Chondrocyte (in vitro differentiated cells): ENCODE data around the gene RPP25L. TPM values are rescaled to one million over a fixed set of nuclear protein-coding genes. Genes with fewer than 3 reads are reported as not detected.

Source experiments
- DNase-seq: peaks from one replicate; pipeline ENCODE4 v3.0.0; 2021; ENCODE audit warnings: mixed read lengths, low spot score
- H3K27ac Mint-ChIP-seq: one replicate; pipeline ENCODE4 v1.8.0; 2021; ENCODE audit warnings: mild to moderate bottlenecking, moderate library complexity, mixed read lengths; ENCODE audit not compliant: unreplicated experiment
- H3K27me3 Mint-ChIP-seq: 2 replicates; pipeline ENCODE4 v1.8.0; 2021; ENCODE audit warnings: low read depth, mixed read lengths
- H3K36me3 Mint-ChIP-seq: 2 replicates; pipeline ENCODE4 v1.8.0; 2021; ENCODE audit warnings: low read depth, mixed read lengths
- H3K4me1 Mint-ChIP-seq: 2 replicates; pipeline ENCODE4 v1.8.0; 2021; ENCODE audit warnings: low read depth, mild to moderate bottlenecking, mixed read lengths
- H3K4me3 Mint-ChIP-seq: one replicate; pipeline ENCODE4 v1.8.0; 2021; ENCODE audit warnings: mild to moderate bottlenecking, moderate library complexity, mixed read lengths; ENCODE audit not compliant: unreplicated experiment
- H3K9me3 Mint-ChIP-seq: 2 replicates; pipeline ENCODE4 v1.8.0; 2021; ENCODE audit warnings: low read depth, mixed read lengths
- CTCF ChIP-seq: fragments of 200-600 bp; sonication (generic); IDR thresholded peaks from 2 replicates; pipeline ENCODE4 v1.5.0; 2021; ENCODE audit warnings: antibody characterized with exemption, mild to moderate bottlenecking, moderate library complexity
- total RNA-seq: library from RNA; stranded (reverse); gene quantifications from 3 replicates; pipeline ENCODE4 v1.2.1, GENCODE V29; 2021

RPP25L gene
- total RNA-seq, 1 donor from 2014 or later: 11.0 TPM

- H3K4me3 Mint-ChIP-seq: peak within 1 kb of the TSS; percentile 88
- H3K9me3 Mint-ChIP-seq: no peaks in the 10 kb centered on the region
- no peaks in the 10 kb centered on the region for H3K27me3 Mint-ChIP-seq
- no peak for TF ChIP-seq CTCF
- H3K4me1 Mint-ChIP-seq: peaks cover 36% of the 10 kb centered on the region
- peaks cover 2% of the 10 kb centered on the region for H3K36me3 Mint-ChIP-seq
- no peak for DNase-seq
- peak within 1 kb of the TSS; percentile 80 for H3K27ac Mint-ChIP-seq
Observed at GRCh38 chr9:34637356-34638137, 25.6 kb upstream of the RPP25L start, which contains the start of gene SIGMAR1. Gene SIGMAR1, minus strand, starts transcription at chr9:34637787. Its CDS starts 90 bp downstream, at chr9:34637697.

GRCh38 chr9:34636791-34637355 is 25.0 kb upstream of the RPP25L start:
- peaks cover 2% of the 10 kb centered on the region for H3K27me3 Mint-ChIP-seq
- no peak for TF ChIP-seq CTCF
- no peaks in the 10 kb centered on the region for H3K9me3 Mint-ChIP-seq
- peak overlapping the region; percentile 88 for H3K4me3 Mint-ChIP-seq
- no peak for DNase-seq
- peaks cover 36% of the 10 kb centered on the region for H3K4me1 Mint-ChIP-seq
- H3K27ac Mint-ChIP-seq: peak overlapping the region; percentile 80
- H3K36me3 Mint-ChIP-seq: peaks cover 2% of the 10 kb centered on the region

- H3K36me3 Mint-ChIP-seq: peaks cover 2% of the 10 kb centered on the region
- H3K4me3 Mint-ChIP-seq: peak overlapping the region; percentile 28
- no peaks in the 10 kb centered on the region for H3K9me3 Mint-ChIP-seq
- H3K4me1 Mint-ChIP-seq: peaks cover 36% of the 10 kb centered on the region
- H3K27me3 Mint-ChIP-seq: peaks cover 10% of the 10 kb centered on the region
- no peak for DNase-seq
- no peak for TF ChIP-seq CTCF
- no peak overlapping the region for H3K27ac Mint-ChIP-seq
Observed at GRCh38 chr9:34635556-34635955, 23.7 kb upstream of the RPP25L start.

GRCh38 chr9:34634551-34635248 is 22.8 kb upstream of the RPP25L start:
- Mint-ChIP-seq H3K27me3 (peaks cover 19% of the 10 kb centered on the region), H3K4me1 (peaks cover 36% of the 10 kb centered on the region), H3K9me3 (no peaks in the 10 kb centered on the region), H3K27ac (no peak overlapping the region), H3K36me3 (peaks cover 2% of the 10 kb centered on the region), H3K4me3 (no peak overlapping the region)
- TF ChIP-seq CTCF: no peak
- no peak for DNase-seq

- DNase-seq: no peak
- Mint-ChIP-seq H3K4me1 (peaks cover 41% of the 10 kb centered on the region), H3K4me3 (no peak overlapping the region), H3K27ac (no peak overlapping the region), H3K9me3 (no peaks in the 10 kb centered on the region), H3K36me3 (peaks cover 2% of the 10 kb centered on the region), H3K27me3 (peaks cover 26% of the 10 kb centered on the region)
- peak; percentile 92 for TF ChIP-seq CTCF
Observed at GRCh38 chr9:34633851-34634550, 22.1 kb upstream of the RPP25L start.
